ENCODE results near the gene GRIK4.

GRIK4 gene

DNA sequence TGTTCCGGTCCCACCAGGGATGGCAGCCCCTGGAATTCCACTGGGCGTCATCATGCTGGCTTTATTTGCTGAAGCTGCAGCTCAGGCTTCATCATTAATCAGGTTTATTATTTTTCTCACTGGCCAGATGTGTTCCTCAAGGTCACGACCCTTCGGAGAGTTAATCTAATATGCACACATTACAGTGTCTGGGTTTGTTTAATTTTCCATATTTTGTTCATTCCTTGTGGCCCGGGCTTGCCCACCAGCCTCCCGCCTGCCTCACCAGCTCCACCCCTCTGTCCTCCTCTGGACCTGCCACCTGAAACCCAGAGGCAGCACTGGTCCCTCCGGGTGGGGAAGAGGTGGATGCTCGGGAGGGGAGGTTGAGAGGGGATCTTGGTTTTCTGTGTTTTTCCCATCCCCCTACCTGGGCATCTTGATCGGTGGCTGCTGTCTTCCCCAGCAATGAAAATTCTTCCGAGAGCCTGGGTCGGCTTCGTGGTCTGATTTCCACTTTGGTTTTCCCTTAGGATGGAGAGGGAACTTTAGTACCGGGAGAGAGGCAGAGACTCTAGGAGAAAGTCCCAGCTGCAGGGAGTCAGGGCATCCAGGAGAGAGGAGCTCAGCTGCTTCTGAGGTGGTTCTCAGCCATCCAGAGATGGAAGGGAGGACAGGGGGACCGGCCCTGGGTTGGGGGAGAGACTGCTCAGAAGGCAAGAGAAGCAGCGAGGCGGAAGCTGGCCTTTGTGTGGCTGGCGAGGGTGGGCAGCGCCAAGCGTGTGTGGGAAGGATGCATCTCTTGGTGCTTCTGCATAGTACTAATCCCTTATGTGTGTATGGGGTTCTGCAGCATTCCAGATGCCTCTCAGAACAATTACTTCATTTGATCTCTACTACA is 2.1 kb downstream of the GRIK4 start:
- no peak overlapping the region for H3K4me3 ChIP-seq (ENCODE audit: low read length)
- TF ChIP-seq CTCF (conservative IDR thresholded peaks at IDR 0.05; ENCODE audit: low read depth, low read length) = no peak
- no peak for DNase-seq (ENCODE audit: low read depth)

DNA sequence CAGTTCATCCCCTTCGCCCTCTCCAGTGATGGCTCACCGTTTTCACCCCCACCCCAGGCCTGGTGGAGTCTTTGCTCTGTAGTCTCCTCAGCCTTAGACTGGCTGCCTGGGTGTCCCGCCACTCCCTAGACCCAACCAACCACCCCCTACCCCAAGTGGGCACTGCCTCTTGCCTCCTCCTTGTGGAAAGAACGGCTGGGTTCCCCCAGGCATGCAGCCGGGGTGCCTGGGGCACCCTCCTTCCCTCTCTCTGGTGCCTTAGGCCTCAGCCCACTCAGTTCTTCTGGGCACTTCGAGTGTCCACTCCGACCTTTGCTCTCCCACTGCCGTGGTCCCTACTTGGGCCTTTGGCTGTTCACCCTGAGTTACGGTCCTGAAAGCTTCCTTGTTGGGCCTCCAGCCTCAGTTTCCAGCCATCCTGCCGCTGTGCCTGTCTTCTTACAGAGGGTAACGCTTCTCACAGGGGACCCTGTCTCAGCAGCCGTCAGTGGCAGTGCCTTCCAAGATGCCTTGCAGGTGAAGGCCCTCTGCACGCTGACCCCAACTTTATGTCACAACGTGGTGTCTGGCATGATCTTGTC is 3.1 kb downstream of the GRIK4 start:
- no peak for TF ChIP-seq CTCF (conservative IDR thresholded peaks at IDR 0.05; ENCODE audit: low read depth, low read length)
- DNase-seq (ENCODE audit: low read depth) = no peak
- no peak overlapping the region for H3K4me3 ChIP-seq (ENCODE audit: low read length)

DNA sequence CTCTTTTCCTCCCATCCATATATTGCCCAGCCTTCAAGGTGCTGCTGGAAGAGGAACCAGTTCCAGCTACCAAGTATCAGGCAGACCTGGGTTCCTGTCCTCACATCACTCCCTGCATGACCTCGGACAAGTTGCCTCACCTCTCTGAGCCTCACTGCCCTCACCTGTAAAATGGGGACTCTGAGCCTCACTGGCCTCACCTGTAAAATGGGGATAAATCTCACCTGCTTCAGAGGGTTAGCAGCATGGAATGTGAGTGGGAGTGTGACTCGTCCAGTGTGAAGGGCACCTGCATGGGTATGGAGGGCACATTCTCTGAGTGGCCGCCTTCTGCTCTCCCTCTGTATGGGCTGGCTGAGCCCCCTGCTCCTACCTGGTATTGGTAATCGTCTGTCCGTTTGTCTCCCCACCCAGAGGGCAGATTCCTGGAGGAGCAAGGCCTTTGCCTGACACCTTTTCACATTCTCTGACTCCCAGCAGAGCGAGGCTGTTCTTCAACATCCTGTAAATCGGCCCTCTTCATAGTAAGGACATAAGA is 3.7 kb downstream of the GRIK4 start:
- no peak for TF ChIP-seq CTCF (conservative IDR thresholded peaks at IDR 0.05; ENCODE audit: low read depth, low read length)
- H3K4me3 ChIP-seq (ENCODE audit: low read length) = no peak overlapping the region
- DNase-seq (ENCODE audit: low read depth) = no peak

DNA sequence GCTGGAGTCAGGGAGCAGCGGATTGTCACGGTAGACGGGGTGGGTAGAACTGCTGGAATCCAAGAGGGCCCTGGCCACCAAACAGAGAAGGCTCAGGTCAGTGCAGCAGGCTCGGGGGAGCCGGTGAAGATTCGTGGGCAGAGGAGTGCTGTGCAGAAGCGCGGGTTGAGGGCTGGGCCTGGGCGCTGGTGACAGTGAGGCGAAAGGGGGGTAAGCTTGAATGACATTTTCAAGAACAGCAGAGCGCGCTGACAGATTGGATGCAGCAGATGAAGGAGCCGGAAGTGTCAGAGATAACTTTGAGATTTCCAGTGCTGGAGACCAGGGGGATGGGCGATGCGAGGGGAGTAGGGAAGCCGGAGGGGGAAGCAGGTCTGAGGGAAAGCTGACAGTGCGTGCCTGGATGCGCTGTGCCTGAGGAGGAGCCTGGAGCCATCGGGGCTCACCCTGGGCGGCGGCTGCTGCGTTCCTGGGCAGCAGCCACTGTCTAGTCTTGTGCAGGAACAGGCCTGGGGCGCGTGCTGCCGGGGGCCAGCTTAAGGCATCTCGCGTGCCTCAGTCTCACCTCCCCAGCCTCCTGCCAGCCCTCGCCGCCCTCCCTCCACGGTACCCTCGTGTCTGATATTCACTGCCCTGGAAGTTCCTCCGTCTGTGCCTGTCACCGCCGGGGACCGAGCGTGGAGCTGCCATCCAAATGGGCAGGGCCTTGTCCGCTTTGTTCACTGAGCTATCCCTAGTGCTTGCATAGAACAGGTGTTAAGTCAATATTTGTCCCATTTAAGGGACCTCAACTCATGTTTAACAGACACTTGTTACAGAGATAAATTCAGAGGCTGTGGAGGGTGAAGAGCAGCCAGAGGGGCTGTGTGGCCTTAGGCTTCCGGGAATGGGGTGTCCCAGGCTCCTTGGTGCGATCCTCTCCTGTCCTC is 5.2 kb downstream of the GRIK4 start:
- TF ChIP-seq CTCF (conservative IDR thresholded peaks at IDR 0.05; ENCODE audit: low read depth, low read length) = no peak
- DNase-seq (ENCODE audit: low read depth) = no peak

GRCh38 chr11:120517390-120517761 is 5.8 kb downstream of the GRIK4 start:
- H3K4me3 ChIP-seq (ENCODE audit: low read length) = no peak overlapping the region
- no peak for TF ChIP-seq CTCF (conservative IDR thresholded peaks at IDR 0.05; ENCODE audit: low read depth, low read length)
- DNase-seq (ENCODE audit: low read depth) = no peak

More for the DNA sequence above, 5.2 kb downstream of the GRIK4 start:
- no peak overlapping the region for H3K4me3 ChIP-seq (ENCODE audit: low read length)

- no peak overlapping the region for H3K4me3 ChIP-seq (ENCODE audit: low read length)
- no peak for DNase-seq (ENCODE audit: low read depth)
- TF ChIP-seq CTCF (conservative IDR thresholded peaks at IDR 0.05; ENCODE audit: low read depth, low read length) = no peak
These were observed 6.3 kb downstream of the GRIK4 start for GRCh38 chr11:120517801-120518291.

All from retinal pigment epithelial cell (primary cell).